Right renal cortex interstitium (tissue), 3 donors: ENCODE measurements around the gene SLC17A5. TPM values are rescaled to one million over a fixed set of nuclear protein-coding genes. Genes with fewer than 3 reads are reported as not detected.
"Not testable (repeated sequence)": the region's sequence is repeated elsewhere in the genome, so short reads cannot be mapped to it uniquely, and the experiment has no call there.

Source experiments
- DNase-seq, 3 donors: peaks; one replicate each; pipeline ENCODE4 v3.0.0-alpha.2; 2013; ENCODE audit warnings: low read depth in 3 of 3, low spot score in 2 of 3
- polyA plus RNA-seq, 3 donors: library from polyadenylated mRNA; unstranded; fragments of 120-200 nt; gene quantifications; one replicate each; pipeline ENCODE4 v1.2.1, GENCODE V29; 2013; ENCODE audit not compliant: insufficient read length in 3 of 3

Gene SLC17A5, protein sequence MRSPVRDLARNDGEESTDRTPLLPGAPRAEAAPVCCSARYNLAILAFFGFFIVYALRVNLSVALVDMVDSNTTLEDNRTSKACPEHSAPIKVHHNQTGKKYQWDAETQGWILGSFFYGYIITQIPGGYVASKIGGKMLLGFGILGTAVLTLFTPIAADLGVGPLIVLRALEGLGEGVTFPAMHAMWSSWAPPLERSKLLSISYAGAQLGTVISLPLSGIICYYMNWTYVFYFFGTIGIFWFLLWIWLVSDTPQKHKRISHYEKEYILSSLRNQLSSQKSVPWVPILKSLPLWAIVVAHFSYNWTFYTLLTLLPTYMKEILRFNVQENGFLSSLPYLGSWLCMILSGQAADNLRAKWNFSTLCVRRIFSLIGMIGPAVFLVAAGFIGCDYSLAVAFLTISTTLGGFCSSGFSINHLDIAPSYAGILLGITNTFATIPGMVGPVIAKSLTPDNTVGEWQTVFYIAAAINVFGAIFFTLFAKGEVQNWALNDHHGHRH
- 10 to 100 TPM; 18.1 to 23.1 (median 20.0) TPM for polyA plus RNA-seq

- peak; percentile 66 to 85 (median 82) for DNase-seq
These were observed at the start of gene SLC17A5 for GRCh38 chr6:73653571-73654424. Gene SLC17A5 (minus strand): TSS chr6:73653992. CDS start chr6:73653886, 106 bp downstream.

- no peak for DNase-seq
These were observed 49.7 kb upstream of the SLC17A5 start for GRCh38 chr6:73703466-73703865.

DNA sequence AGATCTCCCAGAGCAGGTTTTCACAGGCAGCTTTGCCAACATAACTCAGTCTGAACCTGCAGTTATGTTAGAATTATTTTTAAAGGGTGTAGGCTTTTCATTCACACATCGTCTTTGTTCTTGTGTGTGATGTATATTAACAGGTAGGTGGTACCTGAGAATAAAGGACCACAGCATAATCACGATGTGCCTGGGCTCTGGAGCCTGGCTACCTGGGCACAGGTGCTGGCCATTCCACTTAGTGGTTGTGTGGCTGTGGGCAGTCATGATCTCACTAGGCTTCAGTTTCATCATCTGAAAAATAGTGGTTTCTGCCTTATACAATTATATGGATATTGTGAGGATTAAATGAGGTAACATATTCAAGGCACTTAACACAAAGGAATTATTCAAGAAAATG lies 48.7 kb upstream of the SLC17A5 start:
- no peak for DNase-seq

DNA sequence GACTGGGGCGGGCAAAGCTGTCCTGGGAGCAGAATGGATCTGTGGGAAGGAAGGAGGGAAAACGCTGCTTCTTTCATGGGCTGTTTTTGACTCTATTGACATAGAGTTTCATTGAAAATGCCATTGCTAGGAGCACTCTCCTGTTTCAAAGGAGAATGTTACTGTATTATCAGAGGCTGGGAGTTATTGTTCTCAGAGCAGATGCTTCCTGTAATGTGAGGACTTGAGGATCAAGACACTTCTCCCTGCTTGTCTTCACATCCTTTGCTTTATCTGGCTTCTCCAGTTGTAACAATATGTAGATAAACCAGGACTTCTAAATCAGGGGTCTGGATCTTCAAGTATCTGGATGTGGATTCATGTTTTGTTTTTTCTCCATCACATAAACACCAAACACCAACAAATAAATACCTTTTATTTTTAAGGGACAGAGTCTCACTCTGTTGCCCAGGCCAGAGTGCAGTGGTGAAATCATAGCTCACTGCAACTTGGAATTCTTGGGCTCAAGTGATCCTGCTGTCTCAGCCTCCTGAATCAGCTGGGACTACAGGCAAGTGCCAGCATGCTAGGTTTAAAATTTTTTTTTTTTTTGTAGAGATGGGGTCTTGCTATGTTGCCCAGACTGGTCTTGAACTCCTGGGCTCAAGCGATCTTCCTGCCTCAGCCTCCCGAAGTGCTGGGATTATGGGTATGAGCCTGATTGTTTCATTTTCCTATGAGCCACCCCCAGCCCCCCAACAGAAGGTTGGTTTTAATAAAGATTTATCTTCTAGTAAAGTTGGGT lies 46.1 kb upstream of the SLC17A5 start:
- DNase-seq = no peak

- DNase-seq = no peak
These were observed 43.3 kb upstream of the SLC17A5 start for GRCh38 chr6:73696966-73697655.

DNA sequence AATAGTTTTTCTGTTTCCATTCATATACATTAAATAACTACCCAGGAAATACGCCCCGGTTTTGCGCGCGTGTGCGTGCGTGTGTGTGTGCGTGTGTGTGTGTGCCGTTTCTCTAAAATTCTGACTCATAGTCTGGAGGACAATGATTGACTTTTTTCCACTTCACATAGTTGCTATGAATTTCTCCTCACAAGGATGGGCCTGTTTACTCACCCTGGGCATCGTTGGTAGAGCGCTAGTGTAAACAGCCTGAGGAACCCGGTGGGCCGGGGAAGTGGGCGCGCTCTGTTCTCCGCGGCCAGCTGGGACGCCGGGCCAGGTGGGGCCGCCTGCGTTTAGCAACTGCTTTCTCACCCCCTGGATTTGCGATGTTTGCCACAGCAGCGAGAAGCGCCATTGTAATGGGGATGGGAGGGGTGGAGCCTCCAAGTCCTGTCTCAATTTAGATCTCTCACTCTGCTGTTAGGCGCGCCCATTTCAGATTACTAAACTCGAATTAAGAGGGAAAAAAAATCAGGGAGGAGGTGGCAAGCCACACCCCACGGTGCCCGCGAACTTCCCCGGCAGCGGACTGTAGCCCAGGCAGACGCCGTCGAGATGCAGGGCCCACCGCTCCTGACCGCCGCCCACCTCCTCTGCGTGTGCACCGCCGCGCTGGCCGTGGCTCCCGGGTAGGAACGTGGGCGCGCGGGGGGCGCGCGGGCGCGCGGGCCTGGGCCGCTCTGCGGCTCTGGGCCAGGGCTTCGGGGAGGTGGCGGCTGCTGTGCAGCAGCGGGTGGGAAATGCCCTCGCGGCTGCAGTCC lies 42.0 kb upstream of the SLC17A5 start, which contains the start of gene CD109:
CD109 (plus strand) TSS at position 585 of the 803 bp plus-strand sequence; CDS start at position 598, 13 bp downstream.
- peak in 1 of 3 donors; percentile 39 for DNase-seq

DNA sequence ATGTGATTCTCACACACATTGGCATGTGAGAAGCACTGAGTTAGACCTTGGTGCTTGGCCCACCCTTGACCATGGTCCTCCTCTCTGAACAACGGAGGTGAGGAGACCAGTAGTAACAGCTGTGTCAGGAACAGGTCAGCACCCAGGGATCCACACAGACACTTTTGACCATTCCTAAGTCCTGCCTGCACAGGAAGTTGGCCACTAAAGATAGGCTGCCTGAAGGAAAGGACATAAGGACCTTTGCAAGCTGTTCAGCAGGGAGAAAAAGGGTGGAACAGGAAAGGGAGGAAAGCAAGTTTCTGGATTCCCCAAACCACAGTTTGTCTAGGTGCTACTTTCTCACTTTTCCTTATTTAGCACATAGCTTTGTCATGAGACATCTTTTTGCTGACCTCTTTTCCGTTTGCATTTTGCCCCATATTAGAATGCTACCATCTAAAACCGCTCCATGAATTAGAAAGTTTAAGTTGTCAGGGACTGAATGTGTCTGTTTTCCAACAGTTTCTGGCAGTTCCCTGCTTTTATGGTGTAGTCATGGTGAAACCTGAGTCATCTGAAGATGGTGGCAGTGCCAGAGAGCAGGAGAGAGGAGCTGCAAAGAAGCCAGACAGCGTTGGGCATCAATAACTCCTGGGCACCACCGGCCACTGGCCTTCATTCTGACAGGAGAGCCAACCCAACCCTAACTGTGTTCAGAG lies 41.1 kb upstream of the SLC17A5 start:
- no peak for DNase-seq

GRCh38 chr6:73691512-73691911 lies 37.7 kb upstream of the SLC17A5 start:
- DNase-seq = no peak

DNA sequence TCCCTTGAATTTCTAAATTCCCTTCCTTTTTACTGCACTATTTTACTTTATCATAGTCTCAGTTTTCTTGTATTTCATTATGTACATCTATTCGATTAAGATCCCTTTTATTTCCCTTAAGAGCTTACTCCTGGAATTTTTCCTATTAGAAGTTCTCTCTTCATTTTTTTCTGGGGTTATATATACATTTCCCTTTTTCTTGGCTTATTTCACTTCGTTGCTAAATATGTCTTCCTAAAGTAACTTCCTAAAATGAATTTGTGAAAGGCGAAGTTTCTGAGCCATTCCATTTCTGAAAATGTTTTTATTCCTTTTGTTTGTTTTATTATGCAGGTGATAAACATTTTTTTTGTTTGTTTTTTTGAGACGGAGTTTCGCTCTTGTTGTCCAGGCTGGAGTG lies 36.3 kb upstream of the SLC17A5 start:
- no peak for DNase-seq

DNA sequence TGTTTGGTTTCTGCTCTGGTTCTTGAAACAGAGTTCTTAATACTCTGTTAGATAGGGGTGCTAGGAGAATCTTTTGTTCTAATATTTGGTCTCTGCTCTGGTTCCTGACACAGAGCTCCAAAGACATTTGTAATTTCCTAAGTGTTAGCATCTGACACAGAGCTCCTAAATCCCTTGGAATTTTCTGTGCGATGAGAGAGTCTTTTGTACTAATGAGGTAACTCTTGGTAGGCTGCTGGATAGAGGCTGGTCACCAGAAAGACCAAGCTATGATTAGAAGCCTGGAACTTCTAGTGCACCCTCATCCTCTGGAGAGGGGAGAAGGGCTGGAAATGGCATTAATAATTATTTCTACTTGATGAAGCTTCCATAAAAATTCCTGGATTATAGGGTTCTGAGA lies 34.6 kb upstream of the SLC17A5 start:
- DNase-seq = no peak

- DNase-seq = not testable (repeated sequence)
These were observed 29.8 kb upstream of the SLC17A5 start for GRCh38 chr6:73683574-73683973.

DNA sequence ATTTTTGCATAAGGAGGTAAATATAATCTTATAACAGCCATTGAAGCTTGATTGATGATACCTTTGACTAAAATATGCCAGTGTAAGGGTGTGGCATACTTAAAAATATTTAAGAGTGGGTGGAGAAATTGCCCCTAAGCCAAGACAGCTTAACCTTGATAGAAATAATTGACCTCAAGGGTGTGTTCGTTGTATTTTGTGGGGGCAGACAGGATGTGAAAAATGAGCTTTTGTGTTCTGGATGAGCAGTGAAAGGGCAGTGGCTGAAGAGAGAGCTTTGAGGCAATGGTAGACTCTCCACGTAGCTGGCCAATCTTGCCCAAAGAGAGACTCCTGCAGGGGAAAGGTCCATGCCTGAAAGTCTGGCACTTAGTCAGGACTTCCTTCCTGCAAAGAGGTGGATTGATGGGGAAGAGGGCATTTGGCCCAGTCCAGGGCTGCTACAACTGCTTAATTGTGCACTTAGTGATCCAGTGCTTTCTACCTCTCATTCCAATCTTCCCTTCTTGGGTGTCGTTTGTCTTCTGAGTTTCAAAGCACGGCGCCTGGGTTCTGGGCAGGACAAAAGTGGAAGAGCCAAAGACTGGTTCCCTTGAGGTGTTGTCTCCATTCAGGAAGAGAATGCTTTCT lies 26.6 kb upstream of the SLC17A5 start:
- no peak for DNase-seq

DNA sequence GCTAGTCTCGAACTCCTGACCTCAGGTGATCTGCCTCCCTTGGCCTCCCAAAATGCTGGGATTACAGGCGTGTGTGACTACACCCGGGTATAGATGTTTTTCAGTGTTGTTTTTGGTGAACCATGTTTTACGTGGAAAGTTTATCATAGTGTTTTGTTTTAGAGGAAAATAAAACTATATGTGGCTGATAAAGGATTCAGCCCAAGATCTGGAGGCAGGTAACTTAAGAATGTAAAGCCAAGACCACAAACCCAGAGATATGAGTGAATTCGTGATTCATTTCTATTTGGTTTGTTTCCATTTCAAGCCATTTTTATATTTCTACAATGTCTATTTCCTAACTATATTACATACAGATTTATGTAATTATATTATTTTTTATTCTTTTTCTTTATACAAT lies 26.1 kb upstream of the SLC17A5 start:
- not testable (repeated sequence) for DNase-seq

DNA sequence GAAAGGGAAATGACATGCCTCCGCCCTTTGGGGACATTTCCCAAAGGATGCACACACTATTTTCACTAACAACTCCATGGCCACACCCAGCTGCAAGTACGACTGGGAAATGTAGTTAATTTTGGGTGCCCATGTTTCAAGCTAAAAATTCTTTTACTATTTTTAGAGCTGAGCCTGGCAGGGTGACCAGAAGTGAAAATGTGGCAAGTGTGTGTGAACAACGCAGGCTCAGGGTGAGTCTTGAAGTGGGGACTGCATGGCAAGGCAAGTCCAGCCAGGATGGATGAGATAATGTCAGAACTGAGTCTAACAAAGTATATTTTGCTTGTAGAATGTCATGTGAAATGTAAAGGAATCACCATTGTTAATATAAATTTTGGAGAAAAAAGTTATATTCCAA lies 25.2 kb upstream of the SLC17A5 start:
- DNase-seq = no peak

GRCh38 chr6:73675466-73676098 lies 21.8 kb upstream of the SLC17A5 start:
- peak in 1 of 3 donors; percentile 61 for DNase-seq

DNA sequence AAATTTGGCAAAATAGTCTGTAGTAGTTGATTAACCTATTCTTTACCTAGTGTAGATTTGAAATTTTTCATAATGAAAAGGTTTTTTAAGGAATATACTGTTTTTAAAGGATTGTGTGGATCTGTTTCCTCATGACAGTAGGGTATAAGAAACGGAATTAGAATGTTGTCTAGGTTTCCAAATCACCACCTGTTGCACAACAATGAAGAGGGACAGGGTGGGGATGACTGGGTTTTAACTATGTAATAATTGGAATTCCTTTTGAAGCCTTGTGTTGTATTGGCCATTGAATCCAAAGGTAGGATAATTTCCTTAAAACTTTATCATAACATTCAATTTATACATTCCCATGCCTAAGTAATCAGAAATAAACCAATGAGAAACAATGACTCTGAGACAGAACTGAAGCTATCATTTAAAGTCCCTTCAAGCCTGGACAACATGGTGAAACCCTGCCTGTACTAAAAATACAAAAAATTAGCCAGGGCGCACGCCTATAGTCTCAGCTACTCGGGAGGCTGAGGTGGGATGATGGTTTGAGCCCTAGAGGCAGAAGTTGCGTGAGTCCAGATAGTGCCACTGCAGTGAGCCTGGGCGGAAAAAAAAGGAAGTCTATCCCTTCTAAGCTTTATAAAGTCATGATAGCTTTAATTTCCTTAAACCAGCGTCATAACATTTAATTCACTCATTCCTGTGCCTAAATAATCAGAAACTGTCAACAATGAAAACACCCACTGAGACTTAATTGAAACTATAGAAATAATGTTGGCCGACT lies 18.3 kb upstream of the SLC17A5 start:
- DNase-seq = no peak

DNA sequence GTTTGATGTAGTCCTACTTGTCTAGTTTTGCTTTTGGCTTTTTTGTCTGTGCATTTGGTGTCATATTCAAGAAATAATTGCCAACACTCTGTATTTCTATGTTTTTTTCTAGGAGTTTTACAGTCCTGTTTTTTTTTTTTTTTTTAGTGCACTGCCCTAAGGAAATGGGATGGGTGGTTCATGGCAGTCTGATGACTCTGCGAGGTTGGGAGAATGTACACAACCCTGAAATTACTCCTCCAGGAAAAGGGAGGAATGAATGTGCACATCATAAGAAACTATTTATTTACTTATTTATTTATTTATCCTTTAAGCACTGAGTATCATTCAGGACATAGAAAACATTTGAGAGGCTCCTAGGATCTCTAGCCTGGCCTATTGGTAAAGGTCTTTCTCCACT lies 15.2 kb upstream of the SLC17A5 start:
- no peak for DNase-seq
